DMS 273 treated with DMSO at 0.1 percent for 48 hours (cell line): Measurements from ENCODE around the gene MAP4.
"Not testable (repeated sequence)": the region's sequence is repeated elsewhere in the genome, so short reads cannot be mapped to it uniquely, and the experiment has no call there.

Experiments
- DNase-seq: peaks from one replicate; lab custom pipeline; 2025; lab: John Stamatoyannopoulos, UW

MAP4 gene

GRCh38 chr3:48015431-48016180, 610 bp downstream of the MAP4 start:
- no peak for DNase-seq

GRCh38 chr3:48014358-48014757, 1.9 kb downstream of the MAP4 start:
- DNase-seq, result no peak

- no peak for DNase-seq
These were observed 2.8 kb downstream of the MAP4 start for GRCh38 chr3:48013288-48013980.

- no peak for DNase-seq
These were observed 3.6 kb downstream of the MAP4 start for GRCh38 chr3:48012659-48013058.

- not testable (repeated sequence) for DNase-seq
These were observed 8.2 kb downstream of the MAP4 start for GRCh38 chr3:48008066-48008465.

GRCh38 chr3:48007361-48007760, 8.9 kb downstream of the MAP4 start:
- peak; percentile 13 for DNase-seq

GRCh38 chr3:48006794-48007193, 9.4 kb downstream of the MAP4 start:
- DNase-seq, result not testable (repeated sequence)

- no peak for DNase-seq
These were observed 11.5 kb downstream of the MAP4 start for GRCh38 chr3:48004694-48005093.

GRCh38 chr3:48002787-48003186, 13.4 kb downstream of the MAP4 start:
- DNase-seq, result no peak

- DNase-seq, result no peak
These were observed 14.2 kb downstream of the MAP4 start for GRCh38 chr3:48001991-48002390.

GRCh38 chr3:48000212-48000611, 16.0 kb downstream of the MAP4 start:
- DNase-seq, result no peak

GRCh38 chr3:47996440-47996839, 19.8 kb downstream of the MAP4 start:
- DNase-seq, result no peak

GRCh38 chr3:47994180-47994579, 22.0 kb downstream of the MAP4 start:
- DNase-seq, result no peak

- DNase-seq, result no peak
These were observed 24.9 kb downstream of the MAP4 start for GRCh38 chr3:47991341-47991740.

GRCh38 chr3:47989981-47990440, 26.2 kb downstream of the MAP4 start:
- DNase-seq, result peak; percentile 68

GRCh38 chr3:47985381-47985780, 30.8 kb downstream of the MAP4 start:
- DNase-seq, result no peak

GRCh38 chr3:47984075-47984728, 32.0 kb downstream of the MAP4 start:
- no peak for DNase-seq

GRCh38 chr3:47980795-47981194, 35.4 kb downstream of the MAP4 start:
- no peak for DNase-seq

GRCh38 chr3:47979070-47979469, 37.1 kb downstream of the MAP4 start:
- no peak for DNase-seq

- DNase-seq, result no peak
These were observed 37.8 kb downstream of the MAP4 start for GRCh38 chr3:47978386-47978785.

GRCh38 chr3:47976135-47976732, 40.0 kb downstream of the MAP4 start:
- DNase-seq, result no peak

- no peak for DNase-seq
These were observed 41.2 kb downstream of the MAP4 start for GRCh38 chr3:47974974-47975470.
